ENCODE measurements around the gene LAMC2.

The LAMC2 gene

DNA sequence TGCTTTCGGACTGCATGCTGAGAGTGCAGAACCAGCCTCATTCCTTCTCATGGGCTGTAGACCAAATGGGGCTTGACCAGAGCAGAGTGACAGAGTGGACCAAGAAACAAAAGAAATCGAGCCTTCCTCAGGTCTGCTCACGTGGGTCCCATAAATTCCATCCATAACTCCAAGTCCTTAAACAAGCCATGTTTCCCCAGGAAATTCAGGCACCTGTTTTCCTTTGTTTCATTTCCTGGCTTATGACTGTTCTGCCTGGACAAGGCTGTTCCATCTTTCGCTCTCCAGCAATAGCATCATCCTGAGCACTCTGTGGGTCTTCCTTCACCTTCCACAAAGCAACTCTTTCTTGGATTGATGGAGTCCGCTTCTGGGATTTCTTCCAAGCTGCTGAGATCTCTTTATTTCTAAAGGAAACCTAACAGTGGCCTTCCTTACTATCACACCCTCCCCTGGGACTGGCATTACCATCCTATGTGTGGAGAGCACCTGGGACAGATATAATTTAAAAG is 63.9 kb downstream of the LAMC2 start:
- Histone ChIP-seq H3K27ac (ENCODE audit: low read length) (no peak overlapping the region), H3K36me3 (ENCODE audit: control insufficient read depth, low read depth, low read length) (no peaks in the 10 kb centered on the region), H3K4me1 (ENCODE audit: control insufficient read depth, low read depth, low read length) (peaks cover 4% of the 10 kb centered on the region), H3K9ac (ENCODE audit: low read length) (no peak overlapping the region), H3K27me3 (ENCODE audit: control insufficient read depth, insufficient read depth, low read length) (no peaks in the 10 kb centered on the region), H3K4me3 (ENCODE audit: low read length) (no peak overlapping the region), H3K9me3 (ENCODE audit: control insufficient read depth, low read depth, low read length) (peaks cover 2% of the 10 kb centered on the region)

DNA sequence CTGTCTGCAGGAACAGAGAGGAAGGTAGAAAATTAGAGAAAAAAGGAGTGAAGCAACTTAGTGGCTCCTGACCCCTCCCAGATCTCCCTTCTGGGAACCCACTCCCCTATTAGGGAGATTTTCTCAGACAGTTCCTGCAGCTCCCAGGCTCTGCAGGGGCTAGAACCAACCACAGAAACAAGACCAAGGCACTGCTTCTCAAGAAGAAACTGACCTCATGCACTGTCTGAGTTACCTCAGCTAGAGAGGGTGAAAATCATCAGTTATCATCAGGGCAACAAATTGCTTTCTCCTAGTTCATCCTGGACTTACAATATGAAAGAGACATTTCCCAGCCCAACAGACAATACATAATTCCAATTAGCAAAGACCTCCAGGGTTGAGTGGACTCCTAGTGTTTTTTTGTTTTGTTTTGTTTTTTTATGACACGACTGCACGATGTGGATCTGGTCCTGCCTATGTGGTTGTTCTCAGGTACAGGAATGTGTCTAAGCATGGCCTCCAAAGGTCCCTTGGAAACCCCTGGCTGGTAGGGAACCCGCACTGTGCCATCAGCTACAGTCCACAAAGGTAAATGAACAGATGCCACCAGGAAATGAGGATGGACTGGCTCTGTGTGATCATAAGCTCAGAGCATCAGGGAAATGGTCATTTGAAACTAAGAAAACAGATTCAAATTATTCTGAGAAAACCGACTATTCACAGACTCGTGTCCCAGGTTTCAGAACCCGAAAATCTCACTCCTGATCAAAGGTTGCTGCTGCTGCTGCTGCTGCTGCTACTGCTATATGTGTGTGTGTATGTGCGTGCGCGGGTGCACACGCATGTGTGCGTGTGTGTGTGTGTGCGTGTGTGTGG is 65.3 kb downstream of the LAMC2 start:
- Histone ChIP-seq H3K9me3 (ENCODE audit: control insufficient read depth, low read depth, low read length) (peaks cover 5% of the 10 kb centered on the region), H3K27ac (ENCODE audit: low read length) (no peak overlapping the region), H3K4me3 (ENCODE audit: low read length) (no peak overlapping the region), H3K9ac (ENCODE audit: low read length) (no peak overlapping the region), H3K27me3 (ENCODE audit: control insufficient read depth, insufficient read depth, low read length) (no peaks in the 10 kb centered on the region), H3K4me1 (ENCODE audit: control insufficient read depth, low read depth, low read length) (peaks cover 4% of the 10 kb centered on the region), H3K36me3 (ENCODE audit: control insufficient read depth, low read depth, low read length) (no peaks in the 10 kb centered on the region)

DNA sequence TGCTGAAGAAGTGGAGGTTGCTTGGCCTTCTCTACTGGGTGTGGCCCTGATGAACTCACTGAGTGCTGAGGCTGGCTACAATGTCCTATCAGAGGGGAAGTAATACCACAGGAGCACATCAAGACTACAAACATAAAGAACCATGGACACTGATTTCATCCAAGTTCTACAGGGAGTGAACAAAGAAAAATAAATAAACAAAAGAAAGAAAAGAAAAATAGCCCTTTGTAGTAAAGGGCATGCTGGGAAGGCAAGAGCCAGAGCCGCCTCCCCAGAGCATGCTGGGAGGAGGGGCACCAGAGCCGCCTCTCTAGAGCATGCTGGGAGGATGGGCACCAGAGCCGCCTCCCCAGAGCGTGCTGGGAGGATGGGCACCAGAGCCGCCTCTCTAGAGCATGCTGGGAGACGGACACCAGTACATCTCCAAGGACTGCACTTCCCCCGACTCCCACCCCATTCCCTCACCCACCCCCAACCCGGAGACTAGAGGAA is 65.9 kb downstream of the LAMC2 start:
- peaks cover 5% of the 10 kb centered on the region for H3K9me3 ChIP-seq (ENCODE audit: control insufficient read depth, low read depth, low read length)
- no peak overlapping the region for H3K27ac ChIP-seq (ENCODE audit: low read length)

DNA sequence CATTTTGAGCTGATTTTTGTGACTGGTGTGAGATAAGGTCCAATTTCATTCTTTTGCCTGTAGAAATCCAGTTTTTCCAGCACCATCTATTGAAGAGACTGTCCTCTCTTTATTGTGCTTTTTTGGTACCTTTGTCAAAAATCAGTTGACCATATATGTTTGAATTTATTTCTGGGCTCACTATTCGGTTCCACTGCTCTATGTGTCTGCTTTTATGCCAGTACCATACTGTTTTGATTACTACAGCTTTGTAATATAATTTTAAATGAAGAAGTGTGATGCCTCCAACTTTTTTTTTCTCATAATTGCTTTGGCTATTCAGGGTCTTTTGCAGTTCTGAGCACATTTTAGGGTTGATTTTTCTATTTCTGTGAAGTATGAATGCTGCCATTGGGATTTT is 69.0 kb downstream of the LAMC2 start:
- H3K36me3 ChIP-seq (ENCODE audit: control insufficient read depth, low read depth, low read length), result no peaks in the 10 kb centered on the region
- peaks cover 5% of the 10 kb centered on the region for H3K9me3 ChIP-seq (ENCODE audit: control insufficient read depth, low read depth, low read length)
- no peaks in the 10 kb centered on the region for H3K27me3 ChIP-seq (ENCODE audit: control insufficient read depth, insufficient read depth, low read length)
- no peak overlapping the region for H3K27ac ChIP-seq (ENCODE audit: low read length)
- no peak overlapping the region for H3K4me3 ChIP-seq (ENCODE audit: low read length)
- peaks cover 4% of the 10 kb centered on the region for H3K4me1 ChIP-seq (ENCODE audit: control insufficient read depth, low read depth, low read length)
- no peak overlapping the region for H3K9ac ChIP-seq (ENCODE audit: low read length)

More for the DNA sequence above, 65.9 kb downstream of the LAMC2 start:
- H3K36me3 ChIP-seq (ENCODE audit: control insufficient read depth, low read depth, low read length), result no peaks in the 10 kb centered on the region
- H3K9ac ChIP-seq (ENCODE audit: low read length), result no peak overlapping the region
- H3K4me3 ChIP-seq (ENCODE audit: low read length), result no peak overlapping the region
- H3K4me1 ChIP-seq (ENCODE audit: control insufficient read depth, low read depth, low read length), result peaks cover 4% of the 10 kb centered on the region
- no peaks in the 10 kb centered on the region for H3K27me3 ChIP-seq (ENCODE audit: control insufficient read depth, insufficient read depth, low read length)

DNA sequence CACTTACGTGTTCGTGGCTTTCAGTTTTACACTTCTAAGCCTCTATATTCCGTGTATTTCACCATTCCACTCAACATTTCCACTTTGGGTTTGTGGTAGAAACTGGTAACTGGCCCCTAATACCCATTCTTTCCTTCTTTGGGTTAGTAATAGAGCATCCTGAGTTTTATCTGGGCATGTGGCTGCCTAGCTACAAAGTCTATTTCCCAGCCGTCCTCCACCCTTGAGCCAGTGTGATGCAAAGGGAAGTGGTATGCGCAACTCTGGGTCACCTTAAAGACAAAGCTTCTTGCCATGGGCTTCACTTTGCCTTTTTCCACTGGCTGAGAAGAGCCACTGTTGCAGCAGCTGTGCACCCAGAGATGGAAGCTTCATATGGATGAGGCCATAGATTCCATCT is 73.9 kb downstream of the LAMC2 start:
- peaks cover 4% of the 10 kb centered on the region for H3K4me1 ChIP-seq (ENCODE audit: control insufficient read depth, low read depth, low read length)
- no peak overlapping the region for H3K9ac ChIP-seq (ENCODE audit: low read length)
- no peak overlapping the region for H3K4me3 ChIP-seq (ENCODE audit: low read length)
- peaks cover 4% of the 10 kb centered on the region for H3K9me3 ChIP-seq (ENCODE audit: control insufficient read depth, low read depth, low read length)
- H3K36me3 ChIP-seq (ENCODE audit: control insufficient read depth, low read depth, low read length), result no peaks in the 10 kb centered on the region
- H3K27me3 ChIP-seq (ENCODE audit: control insufficient read depth, insufficient read depth, low read length), result no peaks in the 10 kb centered on the region
- no peak overlapping the region for H3K27ac ChIP-seq (ENCODE audit: low read length)

DNA sequence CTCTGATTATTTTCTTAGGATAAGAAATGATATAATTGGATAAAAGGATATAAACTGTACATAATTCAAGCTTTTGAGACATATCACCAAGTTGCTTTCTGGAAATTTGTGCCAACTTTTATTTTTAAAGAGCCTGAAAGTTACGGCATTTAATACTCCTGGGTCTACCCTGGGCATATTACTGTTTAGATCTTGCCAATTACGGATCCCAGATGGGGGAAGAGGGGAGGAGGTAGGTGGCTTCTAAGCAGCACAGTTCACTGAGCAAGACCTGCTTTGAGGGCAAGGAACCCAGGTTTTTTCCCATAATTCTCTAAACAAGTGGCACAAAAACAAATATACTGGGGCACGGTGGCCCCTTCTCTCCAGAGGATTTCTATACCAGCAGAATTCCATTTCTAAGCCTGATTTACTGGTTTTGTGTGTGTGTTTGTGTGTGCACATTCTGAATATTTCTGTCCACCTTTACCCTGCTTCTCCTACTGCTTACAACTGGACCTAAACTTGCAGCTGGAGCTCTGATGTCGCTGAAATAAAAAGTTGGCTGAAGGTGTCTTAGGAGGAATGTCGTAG is 76.7 kb downstream of the LAMC2 start:
- Histone ChIP-seq H3K9me3 (ENCODE audit: control insufficient read depth, low read depth, low read length) (no peaks in the 10 kb centered on the region), H3K9ac (ENCODE audit: low read length) (no peak overlapping the region), H3K27ac (ENCODE audit: low read length) (no peak overlapping the region), H3K4me3 (ENCODE audit: low read length) (no peak overlapping the region), H3K4me1 (ENCODE audit: control insufficient read depth, low read depth, low read length) (peaks cover 4% of the 10 kb centered on the region), H3K27me3 (ENCODE audit: control insufficient read depth, insufficient read depth, low read length) (no peaks in the 10 kb centered on the region), H3K36me3 (ENCODE audit: control insufficient read depth, low read depth, low read length) (no peaks in the 10 kb centered on the region)

DNA sequence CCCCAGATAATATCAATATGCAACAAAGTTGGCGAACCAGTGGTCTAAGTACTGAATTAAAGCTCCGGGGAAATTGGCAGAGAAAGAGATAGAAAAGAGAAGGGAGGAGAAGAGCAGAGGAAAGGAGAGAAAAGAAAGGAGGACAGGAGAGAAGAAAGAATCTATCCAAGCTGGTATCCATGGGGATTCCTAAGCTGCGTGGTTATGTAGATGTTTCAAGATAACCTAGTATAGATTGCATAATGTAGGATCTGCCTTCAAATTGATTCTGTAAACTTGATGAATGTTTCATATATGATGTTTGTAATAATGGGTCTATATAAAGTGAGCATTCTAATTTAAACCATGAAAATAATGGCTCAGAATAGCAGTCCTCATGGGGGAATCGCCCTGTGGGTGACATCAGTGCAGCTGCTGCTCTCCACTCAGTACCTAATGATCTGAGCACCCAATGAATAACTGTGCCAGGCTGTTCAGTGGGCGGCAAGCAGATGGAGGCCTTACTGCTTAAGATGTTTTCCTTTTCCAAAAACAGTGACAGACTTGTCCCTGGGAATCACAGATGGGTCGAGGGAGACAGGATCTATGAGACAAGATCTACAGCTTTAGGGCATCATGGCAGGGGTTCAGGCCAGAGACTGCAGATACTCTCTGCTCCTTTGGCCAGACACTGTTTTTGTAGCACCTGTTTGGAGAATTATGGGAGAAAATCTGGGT is 78.0 kb downstream of the LAMC2 start:
- Histone ChIP-seq H3K9me3 (ENCODE audit: control insufficient read depth, low read depth, low read length) (no peaks in the 10 kb centered on the region), H3K27me3 (ENCODE audit: control insufficient read depth, insufficient read depth, low read length) (no peaks in the 10 kb centered on the region), H3K9ac (ENCODE audit: low read length) (no peak overlapping the region), H3K36me3 (ENCODE audit: control insufficient read depth, low read depth, low read length) (no peaks in the 10 kb centered on the region), H3K4me1 (ENCODE audit: control insufficient read depth, low read depth, low read length) (peaks cover 4% of the 10 kb centered on the region), H3K27ac (ENCODE audit: low read length) (no peak overlapping the region), H3K4me3 (ENCODE audit: low read length) (no peak overlapping the region)

DNA sequence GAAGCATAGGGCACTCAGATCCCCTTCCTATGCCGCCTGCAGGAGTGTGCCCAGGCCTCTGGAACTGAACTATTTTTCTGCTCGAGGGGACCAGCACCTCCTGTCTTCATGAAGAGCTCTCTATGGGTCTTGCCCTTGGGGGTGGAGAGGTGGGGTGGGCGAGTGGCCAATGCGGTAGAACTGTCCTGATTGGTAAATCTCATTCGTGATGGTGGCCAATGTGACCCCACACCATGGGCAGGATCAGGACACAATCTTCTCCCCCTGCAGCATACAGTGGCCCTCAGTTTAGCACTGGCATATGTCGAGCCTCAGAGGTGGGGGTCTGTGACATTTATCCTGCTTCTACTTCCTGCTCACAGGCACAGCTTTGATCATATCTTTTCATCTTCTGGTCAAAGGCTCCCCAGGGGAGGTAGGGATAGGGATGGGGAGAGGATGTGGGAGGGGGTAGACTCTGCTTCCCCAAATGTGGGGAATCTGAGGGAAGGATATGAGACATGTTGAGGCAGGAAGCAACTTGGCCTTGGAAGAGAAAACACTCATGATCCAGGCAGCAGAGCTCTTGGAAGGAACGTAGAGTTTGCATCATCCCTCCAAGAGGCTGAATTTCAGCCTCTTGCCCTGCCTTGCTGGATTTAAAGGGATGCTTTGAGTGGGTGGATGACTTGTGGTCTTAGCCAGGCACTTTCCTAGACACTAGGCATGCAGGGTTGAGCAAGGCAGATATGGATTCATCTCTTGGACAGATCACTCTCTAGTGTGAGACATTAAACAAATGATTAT is 81.8 kb downstream of the LAMC2 start:
- Histone ChIP-seq H3K4me1 (ENCODE audit: control insufficient read depth, low read depth, low read length) (no peaks in the 10 kb centered on the region), H3K4me3 (ENCODE audit: low read length) (no peak overlapping the region), H3K9ac (ENCODE audit: low read length) (no peak overlapping the region), H3K9me3 (ENCODE audit: control insufficient read depth, low read depth, low read length) (no peaks in the 10 kb centered on the region), H3K36me3 (ENCODE audit: control insufficient read depth, low read depth, low read length) (no peaks in the 10 kb centered on the region), H3K27ac (ENCODE audit: low read length) (no peak overlapping the region), H3K27me3 (ENCODE audit: control insufficient read depth, insufficient read depth, low read length) (no peaks in the 10 kb centered on the region)

DNA sequence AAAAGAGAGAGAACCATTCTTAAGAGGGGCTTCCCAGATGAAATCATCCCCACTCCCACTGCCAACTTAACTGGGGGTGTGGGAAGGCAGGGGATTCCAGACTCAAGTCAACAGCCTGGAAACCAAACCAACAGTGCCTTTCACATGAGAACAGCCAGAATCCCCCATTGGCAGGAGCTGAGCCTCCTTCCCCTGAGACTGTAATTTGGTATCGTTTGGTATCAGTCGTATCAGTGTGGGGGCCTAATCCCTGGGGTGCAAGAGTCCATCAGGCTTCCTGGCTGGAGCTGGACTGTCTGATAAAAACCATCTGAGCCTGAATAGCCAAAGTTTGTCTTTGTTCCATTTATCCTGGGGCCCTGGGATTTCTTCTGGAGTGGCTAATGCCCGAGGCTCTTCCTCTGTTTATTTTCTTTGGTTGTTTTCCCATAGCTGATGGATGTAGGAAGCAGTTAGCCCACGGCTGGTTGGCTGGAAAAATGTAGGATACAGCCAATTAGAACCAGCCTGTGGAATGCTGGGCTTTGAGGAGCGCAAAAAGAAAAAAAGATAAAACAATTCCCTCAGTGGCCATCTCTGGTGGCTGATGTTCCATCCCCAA is 84.6 kb downstream of the LAMC2 start:
- H3K4me3 ChIP-seq (ENCODE audit: low read length), result no peak overlapping the region
- H3K36me3 ChIP-seq (ENCODE audit: control insufficient read depth, low read depth, low read length), result no peaks in the 10 kb centered on the region
- H3K9me3 ChIP-seq (ENCODE audit: control insufficient read depth, low read depth, low read length), result no peaks in the 10 kb centered on the region
- H3K27me3 ChIP-seq (ENCODE audit: control insufficient read depth, insufficient read depth, low read length), result no peaks in the 10 kb centered on the region
- no peaks in the 10 kb centered on the region for H3K4me1 ChIP-seq (ENCODE audit: control insufficient read depth, low read depth, low read length)
- H3K27ac ChIP-seq (ENCODE audit: low read length), result no peak overlapping the region
- H3K9ac ChIP-seq (ENCODE audit: low read length), result no peak overlapping the region

DNA sequence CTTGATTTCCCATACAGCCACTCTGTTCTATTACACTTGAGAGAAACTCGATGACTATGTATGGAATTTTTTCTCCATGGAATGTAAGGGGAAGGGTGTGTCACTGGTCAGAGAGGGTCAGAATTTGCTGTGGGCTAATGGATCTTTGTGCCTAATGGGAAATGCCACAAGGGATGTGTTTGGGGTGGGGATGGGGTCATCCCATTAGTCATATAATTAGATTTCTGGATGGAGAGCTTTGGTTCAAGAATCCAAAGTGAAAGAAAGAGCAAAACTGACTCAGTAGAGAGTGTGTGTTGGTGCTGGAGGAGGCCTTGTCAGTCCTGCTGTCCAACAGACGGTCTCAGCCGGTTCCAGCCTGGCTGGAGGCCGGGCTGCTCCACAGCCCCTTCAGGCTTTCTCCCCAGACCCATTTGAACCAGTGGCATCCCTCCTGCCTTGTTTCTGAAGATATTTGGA is 86.4 kb downstream of the LAMC2 start:
- Histone ChIP-seq H3K9me3 (ENCODE audit: control insufficient read depth, low read depth, low read length) (no peaks in the 10 kb centered on the region), H3K4me3 (ENCODE audit: low read length) (no peak overlapping the region), H3K4me1 (ENCODE audit: control insufficient read depth, low read depth, low read length) (no peaks in the 10 kb centered on the region), H3K27me3 (ENCODE audit: control insufficient read depth, insufficient read depth, low read length) (no peaks in the 10 kb centered on the region), H3K9ac (ENCODE audit: low read length) (no peak overlapping the region), H3K36me3 (ENCODE audit: control insufficient read depth, low read depth, low read length) (no peaks in the 10 kb centered on the region), H3K27ac (ENCODE audit: low read length) (no peak overlapping the region)

Measured in iPS-18a (cell line).